ENCODE data around the gene HIPK1.

DNA sequence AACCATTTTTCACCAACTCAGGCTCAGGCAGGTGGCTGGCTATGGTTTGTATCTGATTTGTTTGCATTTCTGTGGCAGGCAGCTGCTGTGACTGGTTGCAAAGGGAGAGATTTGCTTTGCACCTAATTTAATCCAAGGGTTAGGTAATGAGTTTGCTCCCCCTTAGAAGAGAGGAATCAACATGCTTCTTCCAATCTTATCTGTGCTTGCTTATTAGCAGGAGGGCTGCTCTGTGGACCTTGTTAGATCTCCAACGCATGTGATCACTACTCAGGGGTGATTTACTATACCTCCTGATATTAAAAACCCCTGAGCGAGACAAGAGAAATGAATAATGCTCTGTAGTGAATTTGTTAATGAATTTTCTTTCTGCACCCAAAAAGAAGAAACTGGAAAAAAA, 70.7 kb downstream of the HIPK1 start:
- TF ChIP-seq, protein P1, sequence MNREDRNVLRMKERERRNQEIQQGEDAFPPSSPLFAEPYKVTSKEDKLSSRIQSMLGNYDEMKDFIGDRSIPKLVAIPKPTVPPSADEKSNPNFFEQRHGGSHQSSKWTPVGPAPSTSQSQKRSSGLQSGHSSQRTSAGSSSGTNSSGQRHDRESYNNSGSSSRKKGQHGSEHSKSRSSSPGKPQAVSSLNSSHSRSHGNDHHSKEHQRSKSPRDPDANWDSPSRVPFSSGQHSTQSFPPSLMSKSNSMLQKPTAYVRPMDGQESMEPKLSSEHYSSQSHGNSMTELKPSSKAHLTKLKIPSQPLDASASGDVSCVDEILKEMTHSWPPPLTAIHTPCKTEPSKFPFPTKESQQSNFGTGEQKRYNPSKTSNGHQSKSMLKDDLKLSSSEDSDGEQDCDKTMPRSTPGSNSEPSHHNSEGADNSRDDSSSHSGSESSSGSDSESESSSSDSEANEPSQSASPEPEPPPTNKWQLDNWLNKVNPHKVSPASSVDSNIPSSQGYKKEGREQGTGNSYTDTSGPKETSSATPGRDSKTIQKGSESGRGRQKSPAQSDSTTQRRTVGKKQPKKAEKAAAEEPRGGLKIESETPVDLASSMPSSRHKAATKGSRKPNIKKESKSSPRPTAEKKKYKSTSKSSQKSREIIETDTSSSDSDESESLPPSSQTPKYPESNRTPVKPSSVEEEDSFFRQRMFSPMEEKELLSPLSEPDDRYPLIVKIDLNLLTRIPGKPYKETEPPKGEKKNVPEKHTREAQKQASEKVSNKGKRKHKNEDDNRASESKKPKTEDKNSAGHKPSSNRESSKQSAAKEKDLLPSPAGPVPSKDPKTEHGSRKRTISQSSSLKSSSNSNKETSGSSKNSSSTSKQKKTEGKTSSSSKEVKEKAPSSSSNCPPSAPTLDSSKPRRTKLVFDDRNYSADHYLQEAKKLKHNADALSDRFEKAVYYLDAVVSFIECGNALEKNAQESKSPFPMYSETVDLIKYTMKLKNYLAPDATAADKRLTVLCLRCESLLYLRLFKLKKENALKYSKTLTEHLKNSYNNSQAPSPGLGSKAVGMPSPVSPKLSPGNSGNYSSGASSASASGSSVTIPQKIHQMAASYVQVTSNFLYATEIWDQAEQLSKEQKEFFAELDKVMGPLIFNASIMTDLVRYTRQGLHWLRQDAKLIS (CRISPR knock-in tag; IDR thresholded peaks at IDR 0.05; ENCODE audit: borderline replicate concordance), result no peak
- TF ChIP-seq, protein P2, sequence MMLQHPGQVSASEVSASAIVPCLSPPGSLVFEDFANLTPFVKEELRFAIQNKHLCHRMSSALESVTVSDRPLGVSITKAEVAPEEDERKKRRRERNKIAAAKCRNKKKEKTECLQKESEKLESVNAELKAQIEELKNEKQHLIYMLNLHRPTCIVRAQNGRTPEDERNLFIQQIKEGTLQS (CRISPR knock-in tag; conservative IDR thresholded peaks at IDR 0.05), result no peak
- TF ChIP-seq, protein P3, sequence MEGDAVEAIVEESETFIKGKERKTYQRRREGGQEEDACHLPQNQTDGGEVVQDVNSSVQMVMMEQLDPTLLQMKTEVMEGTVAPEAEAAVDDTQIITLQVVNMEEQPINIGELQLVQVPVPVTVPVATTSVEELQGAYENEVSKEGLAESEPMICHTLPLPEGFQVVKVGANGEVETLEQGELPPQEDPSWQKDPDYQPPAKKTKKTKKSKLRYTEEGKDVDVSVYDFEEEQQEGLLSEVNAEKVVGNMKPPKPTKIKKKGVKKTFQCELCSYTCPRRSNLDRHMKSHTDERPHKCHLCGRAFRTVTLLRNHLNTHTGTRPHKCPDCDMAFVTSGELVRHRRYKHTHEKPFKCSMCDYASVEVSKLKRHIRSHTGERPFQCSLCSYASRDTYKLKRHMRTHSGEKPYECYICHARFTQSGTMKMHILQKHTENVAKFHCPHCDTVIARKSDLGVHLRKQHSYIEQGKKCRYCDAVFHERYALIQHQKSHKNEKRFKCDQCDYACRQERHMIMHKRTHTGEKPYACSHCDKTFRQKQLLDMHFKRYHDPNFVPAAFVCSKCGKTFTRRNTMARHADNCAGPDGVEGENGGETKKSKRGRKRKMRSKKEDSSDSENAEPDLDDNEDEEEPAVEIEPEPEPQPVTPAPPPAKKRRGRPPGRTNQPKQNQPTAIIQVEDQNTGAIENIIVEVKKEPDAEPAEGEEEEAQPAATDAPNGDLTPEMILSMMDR (IDR thresholded peaks at IDR 0.05), result no peak
- no peak for TF ChIP-seq ETV6 (CRISPR knock-in tag; IDR thresholded peaks at IDR 0.05)
- no peak for TF ChIP-seq ZNF121 (CRISPR knock-in tag; IDR thresholded peaks at IDR 0.05)
- TF ChIP-seq, protein P4, sequence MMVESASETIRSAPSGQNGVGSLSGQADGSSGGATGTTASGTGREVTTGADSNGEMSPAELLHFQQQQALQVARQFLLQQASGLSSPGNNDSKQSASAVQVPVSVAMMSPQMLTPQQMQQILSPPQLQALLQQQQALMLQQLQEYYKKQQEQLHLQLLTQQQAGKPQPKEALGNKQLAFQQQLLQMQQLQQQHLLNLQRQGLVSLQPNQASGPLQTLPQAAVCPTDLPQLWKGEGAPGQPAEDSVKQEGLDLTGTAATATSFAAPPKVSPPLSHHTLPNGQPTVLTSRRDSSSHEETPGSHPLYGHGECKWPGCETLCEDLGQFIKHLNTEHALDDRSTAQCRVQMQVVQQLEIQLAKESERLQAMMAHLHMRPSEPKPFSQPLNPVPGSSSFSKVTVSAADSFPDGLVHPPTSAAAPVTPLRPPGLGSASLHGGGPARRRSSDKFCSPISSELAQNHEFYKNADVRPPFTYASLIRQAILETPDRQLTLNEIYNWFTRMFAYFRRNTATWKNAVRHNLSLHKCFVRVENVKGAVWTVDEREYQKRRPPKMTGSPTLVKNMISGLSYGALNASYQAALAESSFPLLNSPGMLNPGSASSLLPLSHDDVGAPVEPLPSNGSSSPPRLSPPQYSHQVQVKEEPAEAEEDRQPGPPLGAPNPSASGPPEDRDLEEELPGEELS (CRISPR knock-in tag; IDR thresholded peaks at IDR 0.05), result no peak
- TF ChIP-seq ZBTB21 (CRISPR knock-in tag; IDR thresholded peaks at IDR 0.05; ENCODE audit: borderline replicate concordance), result no peak
- no peak for TF ChIP-seq MYBL2 (CRISPR knock-in tag; IDR thresholded peaks at IDR 0.05)

Data from WTC11 (cell line).